ENCODE results near the gene HYAL1.
"Not testable (repeated sequence)": the region's sequence is repeated elsewhere in the genome, so short reads cannot be mapped to it uniquely, and the experiment has no call there.

The HYAL1 gene

GRCh38 chr3:50272911-50273688, 30.3 kb downstream of the HYAL1 start:
- peak; percentile 77 for DNase-seq (ENCODE audit: low read depth, low spot score)

GRCh38 chr3:50272538-50272910, 30.9 kb downstream of the HYAL1 start:
- not testable (repeated sequence) for DNase-seq (ENCODE audit: low read depth, low spot score)

DNA sequence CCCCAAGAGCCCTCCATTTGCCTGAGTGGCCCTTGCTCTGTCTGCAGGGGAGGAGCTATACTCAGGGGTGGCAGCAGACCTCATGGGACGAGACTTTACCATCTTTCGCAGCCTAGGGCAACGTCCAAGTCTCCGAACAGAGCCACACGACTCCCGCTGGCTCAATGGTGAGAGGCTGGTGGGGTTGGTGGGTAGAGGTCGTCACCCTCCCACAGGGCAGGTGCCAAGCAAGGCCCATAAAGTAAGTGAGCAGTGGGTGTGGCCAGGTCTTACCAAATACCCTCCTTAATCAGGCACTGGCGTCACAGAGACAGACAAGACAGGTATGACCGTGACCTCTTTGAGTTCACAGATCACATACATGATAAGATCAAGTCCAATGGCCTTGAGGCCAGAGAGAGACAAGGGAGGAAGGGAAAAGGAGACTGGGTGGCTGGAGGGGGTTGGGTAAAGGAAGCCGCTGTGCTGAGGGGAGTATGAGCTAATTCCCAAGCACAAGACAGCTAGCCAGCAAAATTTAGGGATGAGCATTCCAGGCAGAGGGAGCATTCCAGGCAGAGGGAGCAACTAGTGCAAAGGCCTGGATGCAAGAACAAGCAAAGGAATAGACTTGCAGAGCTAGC, 31.9 kb downstream of the HYAL1 start:
- DNase-seq (ENCODE audit: low read depth, low spot score): no peak

GRCh38 chr3:50270422-50271224, 32.8 kb downstream of the HYAL1 start:
- DNase-seq (ENCODE audit: low read depth, low spot score): no peak

- DNase-seq (ENCODE audit: low read depth, low spot score): no peak
Measured at GRCh38 chr3:50269977-50270413, 33.4 kb downstream of the HYAL1 start.

GRCh38 chr3:50269460-50269859, 33.9 kb downstream of the HYAL1 start:
- no peak for DNase-seq (ENCODE audit: low read depth, low spot score)

GRCh38 chr3:50268703-50269451, 34.5 kb downstream of the HYAL1 start, which contains the start of gene SEMA3B:
Gene SEMA3B (plus strand): TSS chr3:50269147. CDS start chr3:50269241, 94 bp downstream.
- DNase-seq (ENCODE audit: low read depth, low spot score): no peak

DNA sequence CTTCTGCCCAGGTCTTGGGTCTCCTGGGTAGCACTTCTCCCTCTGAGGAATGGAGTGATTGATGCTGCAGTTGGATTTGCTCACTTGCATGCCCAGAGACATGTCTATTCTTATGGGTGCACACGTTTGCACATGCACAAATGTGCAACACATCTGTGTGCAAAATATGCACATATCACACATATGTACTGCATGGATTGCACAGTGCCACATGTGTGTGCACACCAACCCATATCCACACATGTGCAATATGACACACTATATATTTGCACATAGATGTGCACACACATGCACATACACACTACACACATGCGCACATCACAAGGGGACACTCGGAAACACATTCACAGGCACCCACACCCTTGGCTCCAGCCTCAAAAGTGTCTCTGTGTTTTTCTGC, 35.1 kb downstream of the HYAL1 start:
- no peak for DNase-seq (ENCODE audit: low read depth, low spot score)

DNA sequence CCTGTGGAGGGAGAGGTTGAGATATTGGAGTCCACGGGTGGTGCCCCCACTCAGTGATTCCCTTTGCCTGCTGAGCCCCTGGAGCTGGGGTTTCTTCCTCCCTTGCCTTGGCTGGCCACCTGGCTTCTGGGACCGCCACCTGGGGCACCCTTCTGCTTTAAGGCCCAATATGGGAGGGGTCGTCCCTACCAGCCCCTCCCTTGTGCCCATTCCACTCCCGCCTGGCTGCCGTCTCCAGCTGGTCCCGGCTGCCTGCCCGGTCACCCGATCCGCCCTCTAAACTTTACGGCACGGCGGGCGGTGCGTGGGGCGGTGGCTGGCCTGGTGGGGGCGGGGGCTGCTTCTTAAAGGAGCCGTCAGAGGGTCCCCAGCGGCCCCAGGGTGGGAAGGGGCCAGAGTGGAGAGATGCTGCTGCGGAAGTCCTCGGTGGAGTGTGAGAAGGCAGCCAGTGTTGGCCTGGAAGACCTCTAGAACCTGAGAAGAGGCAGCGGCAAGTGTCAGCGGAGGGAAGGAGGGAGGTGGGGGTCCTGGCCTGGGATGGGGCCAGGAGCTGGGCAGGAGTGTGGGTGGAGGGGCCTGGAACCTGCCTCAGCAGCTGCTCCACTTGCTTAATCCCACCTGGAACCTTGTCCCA, 36.0 kb downstream of the HYAL1 start:
- DNase-seq (ENCODE audit: low read depth, low spot score): no peak

GRCh38 chr3:50266836-50267235, 36.5 kb downstream of the HYAL1 start:
- no peak for DNase-seq (ENCODE audit: low read depth, low spot score)

DNA sequence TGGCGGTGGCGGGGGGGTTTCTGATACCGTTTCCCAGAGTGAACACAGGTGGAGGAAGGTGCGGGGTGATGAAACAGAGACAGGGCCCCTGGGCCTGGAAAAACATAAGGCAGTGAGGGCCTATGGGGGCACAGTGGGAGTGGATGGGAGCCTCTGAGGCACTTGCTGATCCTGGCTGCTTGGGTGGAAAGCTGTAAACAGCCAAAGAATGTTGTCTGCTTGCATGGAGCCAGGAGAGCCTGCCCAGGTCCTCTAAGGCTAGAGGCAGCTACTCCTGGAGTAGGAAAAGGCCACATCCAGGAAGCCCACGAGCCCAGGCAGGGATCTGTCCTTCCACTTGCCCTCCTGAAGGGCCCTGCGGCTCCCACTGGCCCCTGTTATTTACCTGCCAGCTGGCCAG, 37.4 kb downstream of the HYAL1 start:
- DNase-seq (ENCODE audit: low read depth, low spot score): no peak

DNA sequence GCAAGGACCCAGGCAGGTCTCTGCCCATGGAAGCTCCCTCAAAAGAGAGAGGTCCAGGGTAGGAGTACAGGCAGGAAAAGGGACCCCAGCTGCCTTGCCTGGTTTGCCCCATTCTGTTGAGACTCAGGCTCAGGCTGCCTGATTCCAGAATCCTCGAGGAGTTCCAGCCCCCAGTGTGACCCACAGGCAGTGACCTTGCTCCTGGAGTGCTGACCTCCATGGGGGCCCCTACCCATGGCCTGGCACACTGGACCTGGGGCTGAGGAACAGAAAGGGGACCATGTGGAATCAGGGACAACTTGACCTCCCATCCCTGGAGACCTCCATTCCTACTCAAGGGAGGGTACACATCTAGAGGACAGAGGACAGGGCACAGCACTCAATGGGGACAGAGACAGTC, 37.8 kb downstream of the HYAL1 start:
- no peak for DNase-seq (ENCODE audit: low read depth, low spot score)

DNA sequence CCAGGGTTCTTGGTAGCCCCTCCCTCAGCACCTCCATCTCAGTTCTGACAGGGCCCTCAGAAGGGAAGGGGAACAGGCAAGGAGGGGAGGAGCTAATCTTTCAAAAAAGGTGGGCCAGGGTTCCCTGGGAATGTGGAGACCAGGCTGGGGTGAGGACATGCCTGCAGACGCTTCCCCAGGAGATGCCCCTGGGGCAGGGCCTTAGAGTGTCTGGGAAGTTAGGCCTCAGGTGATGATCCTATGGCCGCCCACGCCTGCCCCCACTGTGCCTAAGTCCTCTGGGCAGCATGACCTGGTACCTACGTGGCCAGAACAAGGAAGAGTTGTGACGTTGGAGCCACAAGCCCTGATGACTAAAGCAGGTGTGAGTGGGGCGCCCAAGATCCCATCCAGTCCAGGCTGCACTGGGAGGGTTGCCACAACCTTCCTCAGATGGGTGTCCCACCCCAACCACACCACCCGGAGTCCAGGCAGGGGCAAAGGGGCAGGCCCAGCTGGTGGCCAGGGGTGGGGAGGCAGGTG, 38.3 kb downstream of the HYAL1 start:
- DNase-seq (ENCODE audit: low read depth, low spot score): no peak

GRCh38 chr3:50264383-50264963, 38.9 kb downstream of the HYAL1 start:
- DNase-seq (ENCODE audit: low read depth, low spot score): no peak

DNA sequence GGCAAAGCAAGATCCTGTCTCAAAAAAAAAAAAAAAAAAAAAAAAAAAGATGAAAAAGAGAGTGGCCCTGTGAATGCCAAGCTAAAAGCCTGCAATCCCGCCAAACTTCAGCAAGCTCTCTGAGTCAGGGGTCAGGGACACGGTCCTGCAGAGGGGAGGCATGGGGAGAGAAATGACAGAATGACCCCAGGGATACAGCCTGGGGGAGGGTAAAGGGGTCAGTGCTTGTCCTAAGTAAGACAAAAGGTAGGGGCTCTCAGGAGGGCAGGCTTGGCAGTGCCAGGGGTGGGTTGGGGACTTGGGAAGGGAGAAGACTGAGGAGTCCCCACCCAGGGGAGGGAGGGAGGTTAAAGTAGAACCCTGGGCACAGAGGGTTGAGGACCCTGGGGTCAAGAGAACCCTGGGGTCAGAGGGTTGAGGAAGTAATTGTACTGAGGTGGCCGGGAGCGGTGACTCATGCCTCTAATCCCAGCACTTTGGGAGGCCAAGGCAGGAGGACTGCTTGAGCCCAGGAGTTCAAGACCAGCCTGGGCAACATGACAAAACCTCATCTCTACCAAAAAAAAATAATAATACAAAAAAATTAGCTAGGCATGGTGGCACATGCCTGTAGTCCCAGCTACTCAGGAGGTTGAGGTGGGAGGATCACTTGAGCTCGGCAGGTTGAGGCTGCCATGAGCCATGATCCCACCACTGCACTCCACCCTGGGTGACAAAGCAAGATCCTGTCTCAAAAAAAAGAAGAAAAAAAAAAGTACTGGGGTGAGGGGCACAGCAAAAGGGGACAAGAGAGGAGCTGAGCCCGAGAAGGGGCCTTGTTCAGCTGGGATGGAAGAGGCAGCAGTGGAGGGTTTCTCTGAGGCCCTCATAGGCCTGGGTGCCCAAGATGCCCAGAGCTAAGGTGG, 39.6 kb downstream of the HYAL1 start:
- no peak for DNase-seq (ENCODE audit: low read depth, low spot score)

GRCh38 chr3:50262778-50263177, 40.6 kb downstream of the HYAL1 start:
- DNase-seq (ENCODE audit: low read depth, low spot score): no peak

- not testable (repeated sequence) for DNase-seq (ENCODE audit: low read depth, low spot score)
Measured at GRCh38 chr3:50262200-50262599, 41.2 kb downstream of the HYAL1 start.

GRCh38 chr3:50261505-50261904, 41.9 kb downstream of the HYAL1 start:
- DNase-seq (ENCODE audit: low read depth, low spot score): no peak

GRCh38 chr3:50260942-50261441, 42.4 kb downstream of the HYAL1 start:
- DNase-seq (ENCODE audit: low read depth, low spot score): no peak
